ENCODE measurements around the gene ZNF503.

ZNF503 gene

DNA sequence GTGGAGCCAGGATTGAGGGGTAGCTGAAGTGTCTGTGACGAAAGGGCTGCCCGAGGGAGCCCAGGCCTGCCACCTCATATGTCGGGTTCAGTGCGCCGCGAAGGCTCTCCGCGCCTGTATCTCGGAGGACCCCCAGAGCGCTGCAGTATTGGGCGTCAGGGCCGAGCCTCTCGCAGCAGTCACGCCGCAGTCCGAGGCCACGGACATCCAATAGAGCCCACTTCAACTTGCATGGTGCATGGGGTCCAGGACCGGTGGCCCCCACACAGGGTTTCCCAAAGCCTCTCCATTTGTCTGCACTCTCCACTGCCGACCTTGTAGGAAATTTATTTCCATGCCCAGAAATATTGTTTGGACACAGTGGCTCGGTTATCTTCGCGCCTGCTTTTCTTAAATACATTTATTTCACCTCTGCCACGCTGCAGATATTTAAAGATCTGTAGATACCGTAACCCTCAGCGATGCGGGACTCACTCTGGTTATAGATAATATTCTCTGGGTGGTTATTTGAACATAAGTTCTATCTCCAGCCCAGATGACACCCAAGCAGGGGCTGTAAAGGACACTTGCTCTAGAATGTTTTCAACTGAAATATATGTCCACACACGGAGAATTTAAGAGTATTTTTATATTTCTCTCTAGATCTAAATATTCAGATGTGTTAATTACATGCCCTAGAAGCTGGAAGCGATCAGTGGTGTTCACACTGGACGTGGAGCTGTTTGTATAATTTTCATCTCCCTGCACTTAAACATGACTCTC lies 5.1 kb upstream of the ZNF503 start:
- TF ChIP-seq GATA2 (IDR thresholded peaks at IDR 0.05; ENCODE audit: low read depth, low read length) (no peak), GATA3 (IDR thresholded peaks at IDR 0.05; ENCODE audit: low read depth, low read length) (no peak)

DNA sequence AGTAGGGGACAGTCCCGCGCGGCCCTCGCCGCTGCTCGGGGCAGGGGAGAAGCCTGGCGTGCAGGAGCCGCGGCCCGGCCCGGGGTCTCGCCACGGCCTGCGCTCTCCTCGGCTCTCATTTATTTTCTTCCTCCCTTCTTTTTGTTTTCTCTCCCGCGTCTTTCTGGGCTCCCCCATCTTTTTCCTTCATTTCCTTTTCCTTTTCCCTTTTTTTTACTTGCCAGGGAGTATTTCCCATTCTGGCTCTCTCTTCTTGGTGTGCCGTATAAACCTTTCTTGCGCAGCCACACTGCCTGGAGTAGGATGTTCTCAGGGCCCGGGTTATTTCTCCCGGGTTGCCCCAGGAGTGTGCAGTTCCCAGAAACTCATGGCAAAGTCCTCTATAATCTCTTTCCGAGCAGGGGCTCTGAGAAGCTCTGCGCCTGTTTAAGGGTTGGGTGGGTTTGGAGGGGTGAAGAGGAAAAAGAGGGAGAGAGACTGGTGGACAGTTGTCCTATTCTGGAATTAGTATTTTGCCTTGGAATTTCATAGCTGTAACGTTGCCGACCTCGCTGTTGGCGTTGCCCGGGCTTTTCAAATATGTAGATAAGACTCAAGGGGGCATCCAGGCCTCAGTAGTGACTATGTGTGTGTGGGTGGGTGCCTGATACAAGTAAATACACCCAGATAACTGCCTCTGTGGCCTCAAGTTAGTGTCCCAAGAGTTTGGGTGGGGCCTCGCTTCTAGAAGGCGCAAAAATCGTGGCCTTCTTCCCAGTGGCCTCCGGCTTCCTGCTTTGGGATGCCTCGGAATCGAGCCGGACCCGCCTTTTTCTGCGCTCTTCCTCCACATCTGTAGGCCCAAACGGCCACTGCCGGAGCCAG lies 4.3 kb upstream of the ZNF503 start:
- TF ChIP-seq GATA3 (IDR thresholded peaks at IDR 0.05; ENCODE audit: low read depth, low read length) (no peak), GATA2 (IDR thresholded peaks at IDR 0.05; ENCODE audit: low read depth, low read length) (no peak)

DNA sequence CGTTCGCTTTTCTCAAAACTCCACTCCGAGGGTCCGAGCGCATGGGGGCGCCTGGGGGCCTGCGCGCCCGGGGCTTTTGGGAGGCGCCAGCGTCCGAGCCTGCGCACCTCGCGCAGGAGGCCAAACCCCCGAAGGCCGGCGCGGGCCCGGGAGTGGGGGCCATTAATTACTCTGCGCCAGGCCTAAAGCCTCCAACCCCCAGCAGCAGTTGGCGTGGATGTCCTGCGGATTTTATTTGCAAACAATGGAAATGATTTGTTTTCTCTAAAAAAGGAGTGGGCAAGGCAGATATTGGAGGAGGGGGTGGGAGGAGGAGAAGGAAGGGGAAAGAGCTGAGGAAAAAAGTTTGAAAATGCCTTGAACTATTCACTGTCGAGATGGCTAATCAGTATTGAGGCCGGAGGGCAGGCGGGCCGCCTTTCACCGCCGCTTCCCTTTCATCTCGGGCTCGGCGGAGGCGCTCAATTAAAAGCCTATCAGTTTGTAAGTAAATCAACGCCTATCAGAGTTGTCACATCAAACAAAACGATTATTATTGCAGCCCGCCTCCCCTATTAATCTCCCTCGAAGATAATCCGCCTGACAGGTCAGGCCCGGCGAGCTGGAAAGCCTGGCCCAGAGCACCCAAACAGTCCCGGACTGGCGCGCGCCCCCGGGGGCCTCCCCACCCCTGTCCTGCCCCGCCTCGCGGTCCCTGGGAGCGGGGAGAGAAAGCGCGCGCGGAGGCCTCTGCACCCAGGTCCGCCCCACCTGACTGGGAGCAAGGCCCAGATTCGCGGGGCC lies 3.4 kb upstream of the ZNF503 start:
- TF ChIP-seq GATA3 (IDR thresholded peaks at IDR 0.05; ENCODE audit: low read depth, low read length) (no peak), GATA2 (IDR thresholded peaks at IDR 0.05; ENCODE audit: low read depth, low read length) (peak; percentile 76)

DNA sequence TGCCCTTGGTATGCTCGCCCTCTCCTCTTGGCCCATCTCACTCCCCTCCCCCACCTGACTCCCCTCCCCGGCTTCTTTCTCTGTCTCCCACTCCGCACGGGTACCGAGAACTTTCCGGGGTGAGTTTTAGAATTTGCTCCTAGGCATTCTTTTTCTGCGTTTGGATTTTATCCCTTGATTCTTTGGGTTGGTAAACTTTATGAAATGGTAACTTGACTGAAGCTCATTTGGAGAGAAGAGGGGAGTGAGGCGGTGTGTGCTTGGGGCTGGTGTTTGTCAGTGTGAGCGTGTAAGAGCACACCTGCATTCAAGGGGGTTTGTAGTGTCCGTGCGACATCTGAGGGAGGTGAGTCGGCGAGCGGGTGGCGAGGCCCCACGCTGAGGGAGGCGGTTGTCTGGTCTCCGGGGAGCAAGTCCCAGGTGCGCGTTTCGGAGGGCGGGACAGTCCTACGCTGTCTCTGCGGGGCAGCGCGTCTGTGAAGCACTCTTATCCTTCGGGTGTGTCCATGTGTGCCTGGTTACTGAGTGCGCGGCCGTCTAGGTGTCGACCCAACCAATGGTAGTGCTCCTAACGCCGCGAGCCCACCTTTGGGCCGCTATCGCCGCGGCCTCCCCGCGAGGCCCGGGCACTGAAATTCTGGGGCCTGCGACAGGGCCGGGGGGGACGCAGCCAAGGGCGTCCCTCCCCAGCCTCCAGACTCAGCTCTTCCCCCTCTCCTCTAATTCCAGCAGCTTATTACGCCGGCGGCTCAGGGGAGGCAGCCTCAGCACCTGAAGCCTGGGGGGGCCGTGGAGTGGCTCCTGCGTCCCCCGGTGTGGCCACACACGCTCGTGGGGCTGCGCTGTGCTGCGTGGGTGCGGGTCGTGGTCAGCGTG lies 2.6 kb upstream of the ZNF503 start:
- TF ChIP-seq GATA2 (IDR thresholded peaks at IDR 0.05; ENCODE audit: low read depth, low read length) (no peak), GATA3 (IDR thresholded peaks at IDR 0.05; ENCODE audit: low read depth, low read length) (no peak)

DNA sequence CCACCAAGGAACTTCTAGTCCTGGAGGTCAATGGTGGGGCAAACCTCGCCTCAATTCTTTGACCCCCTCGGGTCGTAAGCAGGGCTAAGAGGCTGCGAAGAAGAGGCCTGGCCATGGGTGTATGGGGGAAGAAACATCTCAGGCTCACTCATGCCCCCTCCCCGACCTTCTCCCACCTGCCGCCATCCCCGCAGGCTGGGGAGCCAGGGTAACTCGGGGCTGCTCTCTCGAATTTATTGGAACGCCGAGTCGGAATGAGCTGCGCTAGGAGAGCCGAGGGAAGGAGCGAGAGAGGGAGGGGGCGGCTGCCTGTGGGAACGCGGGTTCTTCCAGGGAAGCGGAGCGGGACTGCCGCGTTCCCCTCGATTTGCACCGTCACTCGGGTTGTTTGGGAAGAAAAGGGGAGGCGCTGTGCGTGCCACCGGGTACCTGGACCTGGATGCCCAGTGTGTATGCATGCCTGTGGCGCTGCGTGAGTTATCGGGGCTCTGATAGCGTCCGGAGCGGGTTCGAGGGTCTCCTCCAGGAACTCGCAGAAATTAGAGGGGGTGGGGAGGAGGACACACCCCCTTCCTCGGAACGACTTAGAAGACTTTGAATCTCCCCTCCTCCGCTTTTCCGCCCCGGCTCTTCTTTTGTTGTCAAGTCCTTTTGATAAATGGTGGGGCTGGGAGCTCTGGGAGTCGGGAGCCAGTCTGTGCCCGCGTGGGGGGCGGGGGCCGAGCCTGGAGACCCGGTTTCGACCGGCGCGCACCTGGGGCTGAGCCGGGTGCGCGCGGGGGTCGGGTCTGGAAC lies 1.8 kb upstream of the ZNF503 start:
- TF ChIP-seq GATA3 (IDR thresholded peaks at IDR 0.05; ENCODE audit: low read depth, low read length) = no peak
- TF ChIP-seq GATA2 (IDR thresholded peaks at IDR 0.05; ENCODE audit: low read depth, low read length) = no peak

DNA sequence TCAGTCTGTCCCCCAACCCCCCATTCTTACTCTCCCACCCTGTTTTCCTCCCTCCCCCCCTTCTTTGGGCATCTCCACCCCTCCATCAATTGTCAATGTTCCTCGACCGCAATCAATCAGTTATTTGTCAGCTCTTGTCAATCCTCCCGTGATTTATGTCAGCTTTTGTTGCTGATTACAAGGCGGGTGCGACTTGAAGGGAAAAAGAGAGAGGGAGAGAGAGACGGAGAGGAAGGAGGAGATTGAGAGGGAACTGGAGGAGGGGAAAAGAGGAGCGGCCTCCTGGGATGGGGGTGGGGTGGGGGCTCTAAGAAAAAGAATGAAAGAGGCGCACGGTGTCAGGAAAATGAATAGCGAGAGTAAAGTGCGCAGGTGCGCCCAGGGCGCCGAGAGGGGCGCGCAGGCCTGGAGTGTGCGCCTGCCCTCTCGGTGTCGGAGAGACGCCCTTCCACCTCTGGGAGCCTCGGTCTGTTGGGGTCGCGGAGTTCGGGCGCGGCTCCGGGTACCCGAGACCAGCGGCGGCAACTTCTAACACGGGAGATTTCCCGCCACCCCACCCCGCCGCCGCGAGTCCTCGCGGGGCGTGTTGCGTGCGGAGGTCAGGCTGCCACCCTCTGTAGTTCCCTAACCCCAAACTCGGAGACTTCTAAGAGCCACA lies 1.1 kb upstream of the ZNF503 start:
- TF ChIP-seq GATA2 (IDR thresholded peaks at IDR 0.05; ENCODE audit: low read depth, low read length) (no peak), GATA3 (IDR thresholded peaks at IDR 0.05; ENCODE audit: low read depth, low read length) (no peak)

DNA sequence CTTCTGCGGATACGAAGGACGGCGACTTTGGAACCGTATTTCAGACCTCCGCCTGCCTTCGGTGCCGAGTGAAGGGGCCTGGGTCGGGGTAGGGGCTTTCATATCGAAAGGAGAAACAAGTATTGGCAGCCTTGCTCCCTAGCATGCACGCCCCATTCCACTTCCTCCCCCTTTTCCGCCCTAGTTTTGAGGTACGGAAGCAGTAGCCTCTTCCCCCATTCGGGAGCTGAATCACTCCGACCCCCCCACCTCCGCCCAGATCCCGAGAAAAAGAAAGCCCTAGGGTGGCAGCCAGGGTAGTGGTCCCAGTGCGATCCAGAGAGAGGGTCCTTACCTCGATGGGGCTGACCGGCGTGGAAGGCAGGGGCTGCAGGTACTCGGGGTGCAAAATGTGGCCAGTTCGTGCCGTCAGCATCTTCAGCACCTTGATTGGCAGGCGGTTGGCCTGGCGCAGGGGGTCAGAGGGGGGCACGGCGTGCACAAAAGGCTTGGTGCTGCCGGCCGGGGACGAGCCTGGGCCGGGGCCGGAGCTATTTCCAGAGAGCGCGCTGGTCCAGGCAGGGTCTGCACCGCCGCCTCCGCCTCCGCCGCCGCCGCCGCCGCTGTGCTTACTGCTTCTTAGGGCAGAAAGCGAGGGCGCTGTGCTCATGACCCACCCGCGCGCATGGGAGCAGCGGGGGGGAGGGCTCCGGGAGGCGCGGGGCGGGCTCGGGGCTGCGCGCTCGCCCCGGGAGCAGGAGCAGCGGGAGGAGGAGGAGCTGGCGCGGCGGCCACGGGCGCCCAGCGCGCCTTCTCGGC lies 594 bp downstream of the ZNF503 start:
- TF ChIP-seq GATA2 (IDR thresholded peaks at IDR 0.05; ENCODE audit: low read depth, low read length) (no peak), GATA3 (IDR thresholded peaks at IDR 0.05; ENCODE audit: low read depth, low read length) (no peak)

DNA sequence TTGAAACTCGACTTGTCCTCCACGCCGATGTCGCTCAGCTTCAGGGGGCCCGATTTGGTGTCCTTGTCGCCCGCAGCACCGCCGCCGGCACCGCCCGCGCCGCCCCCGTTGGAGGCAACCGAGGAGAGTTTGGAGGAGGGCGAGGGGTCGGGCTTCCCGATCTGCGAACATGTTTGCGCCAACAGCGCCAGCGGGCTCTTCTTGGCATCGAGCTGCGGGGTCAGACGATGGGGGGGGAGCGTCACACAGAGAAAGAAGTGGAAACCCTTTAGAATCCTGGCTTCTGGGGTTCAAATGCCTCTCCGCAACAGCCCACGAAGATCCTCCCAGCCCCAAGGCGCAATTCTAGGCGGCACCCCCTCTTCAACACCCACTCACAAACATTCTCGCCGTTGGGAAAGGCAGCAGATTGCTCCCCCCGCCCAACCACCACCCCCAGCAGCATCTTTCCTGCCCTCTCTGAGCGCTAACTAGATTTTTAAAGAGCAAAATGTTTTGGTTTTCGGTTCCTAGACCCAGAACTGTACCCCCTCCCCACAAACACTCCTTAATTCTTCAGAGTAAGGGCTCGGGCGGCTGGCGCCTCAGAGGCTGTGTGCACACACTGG lies 1.3 kb downstream of the ZNF503 start:
- TF ChIP-seq GATA3 (IDR thresholded peaks at IDR 0.05; ENCODE audit: low read depth, low read length) (no peak), GATA2 (IDR thresholded peaks at IDR 0.05; ENCODE audit: low read depth, low read length) (no peak)

DNA sequence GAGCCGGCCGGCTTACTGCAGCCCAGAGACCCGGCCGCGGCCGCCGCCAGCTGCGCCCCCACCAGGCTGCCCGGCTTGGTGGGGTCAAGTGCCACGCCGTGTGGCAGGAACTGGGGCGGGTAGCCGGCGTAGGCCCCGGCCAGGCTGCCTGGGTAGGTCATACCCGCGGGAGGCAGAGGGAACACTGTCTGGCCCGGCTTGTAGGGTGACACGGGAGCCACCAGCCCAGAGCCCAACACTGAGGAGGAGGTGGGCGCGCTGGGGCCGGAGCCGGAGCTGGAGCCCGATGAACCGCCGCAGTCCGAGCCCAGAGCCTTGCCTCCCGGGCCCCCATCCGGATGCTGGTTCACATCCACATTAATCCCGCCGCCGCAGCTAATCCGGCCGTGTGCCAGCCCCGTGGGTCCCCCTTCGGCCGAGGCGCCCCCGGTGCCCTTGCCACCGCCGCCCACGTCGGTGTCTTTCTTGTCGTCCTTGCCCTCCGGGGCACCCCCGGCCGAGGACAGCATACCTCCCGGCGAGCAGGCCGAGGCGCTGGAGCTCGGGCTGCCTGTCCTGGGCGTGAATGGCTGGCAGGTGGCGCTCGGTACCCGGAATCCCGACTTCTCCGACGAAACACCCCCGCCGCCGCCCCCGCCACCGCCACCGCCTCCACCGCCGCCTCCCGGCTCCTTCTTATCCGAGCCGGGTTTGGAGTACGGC lies 2.0 kb downstream of the ZNF503 start:
- no peak for TF ChIP-seq GATA2 (IDR thresholded peaks at IDR 0.05; ENCODE audit: low read depth, low read length)
- no peak for TF ChIP-seq GATA3 (IDR thresholded peaks at IDR 0.05; ENCODE audit: low read depth, low read length)

DNA sequence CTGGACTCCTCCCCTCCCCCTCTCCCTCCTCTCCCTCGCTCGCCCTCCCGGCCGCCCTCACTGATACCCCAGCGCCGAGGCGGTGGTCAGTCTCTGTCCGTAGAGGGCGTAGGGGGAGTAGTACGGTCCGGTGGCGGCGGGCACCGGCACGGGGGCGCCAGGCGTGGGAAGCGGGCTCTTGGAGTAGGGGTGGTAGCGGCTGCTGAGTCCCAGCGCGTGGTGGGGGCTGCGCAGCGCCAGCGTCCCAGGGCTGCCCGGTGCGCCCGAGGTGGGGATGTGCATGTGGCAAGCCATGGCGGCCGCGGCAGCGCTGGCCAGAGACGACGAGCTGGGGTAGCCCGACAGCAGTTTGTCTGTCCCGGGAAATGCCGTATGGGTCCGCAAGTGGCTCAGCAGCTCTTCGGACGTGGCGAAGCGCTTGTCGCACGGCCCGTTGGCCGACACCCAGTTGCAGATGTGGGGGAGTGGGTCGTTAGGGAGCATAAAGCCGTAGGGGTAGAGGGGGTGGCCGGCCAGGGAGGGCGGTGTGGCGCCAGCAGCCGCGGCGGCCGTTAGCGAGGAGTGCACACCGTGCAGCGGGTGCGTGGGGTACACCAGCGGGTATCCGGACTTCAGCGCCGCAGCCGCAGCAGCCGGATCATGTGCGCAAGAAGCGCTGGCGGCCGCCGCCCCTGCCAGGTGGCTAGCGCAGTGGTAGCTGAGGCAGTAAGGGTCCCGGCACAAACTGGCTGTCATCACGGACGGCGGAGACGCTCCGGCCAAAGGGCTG lies 2.7 kb downstream of the ZNF503 start:
- TF ChIP-seq GATA3 (IDR thresholded peaks at IDR 0.05; ENCODE audit: low read depth, low read length) = no peak
- no peak for TF ChIP-seq GATA2 (IDR thresholded peaks at IDR 0.05; ENCODE audit: low read depth, low read length)
